Ascending aorta (tissue), 2 donors: Measurements from ENCODE around the gene TMEM183A. TPM values are rescaled to one million over a fixed set of nuclear protein-coding genes. Genes with fewer than 3 reads are reported as not detected.

Source experiments
- DNase-seq, 2 donors: peaks; one replicate each; pipeline ENCODE4 v3.0.0-alpha.2; 2019; ENCODE audit warnings: low spot score in 2 of 2
- H3K27ac ChIP-seq, 2 donors: fragments of 200-600 bp; sonication (generic); one replicate each; pipeline ENCODE4 v1.5.1; 2016 to 2017; ENCODE audit warnings: mild to moderate bottlenecking in 1 of 2
- H3K27me3 ChIP-seq: fragments of 200-600 bp; sonication (generic); one replicate; pipeline ENCODE4 v1.5.1; 2017
- H3K36me3 ChIP-seq, 2 donors: fragments of 200-600 bp; sonication (generic); one replicate each; pipeline ENCODE4 v1.5.1; 2016
- H3K4me1 ChIP-seq, 2 donors: fragments of 200-600 bp; sonication (generic); one replicate each; pipeline ENCODE4 v1.5.1; 2016 to 2017; ENCODE audit warnings: mild to moderate bottlenecking in 1 of 2
- H3K4me3 ChIP-seq, 2 donors: fragments of 200-600 bp; sonication (generic); one replicate each; pipeline ENCODE4 v1.5.1; 2016 to 2017; ENCODE audit warnings: mild to moderate bottlenecking in 1 of 2
- H3K9me3 ChIP-seq, 2 donors: fragments of 200-600 bp; sonication (generic); one replicate each; pipeline ENCODE4 v1.5.1; 2016
- CTCF ChIP-seq, 3 experiments: fragments of 200-600 bp in 2 of 3; fragments of 450-650 bp in 1 of 3; sonication (generic) in 2 of 3; IDR thresholded peaks; one replicate each; pipeline ENCODE4 v1.5.1; 2016 to 2019; ENCODE audit warnings: antibody characterized with exemption in 3 of 3, mild to moderate bottlenecking in 1 of 3, moderate library complexity in 1 of 3
- intact Hi-C: fragments of 100-400 bp; cut with DNase I; formaldehyde crosslinking; loops from one replicate; pipeline ENCODE4 v1.15.1; 2023
- total RNA-seq: library from RNA; depleted of rRNA; stranded (reverse); fragments of >200 nt; gene quantifications from one replicate; pipeline ENCODE4 v1.1.0, GENCODE V29; 2016

TMEM183A gene
- total RNA-seq, 1 donor from 2014 or later, result 44.6 TPM

GRCh38 chr1:202968351-202968750 lies 38.8 kb upstream of the TMEM183A start:
- Histone ChIP-seq H3K4me3 (peak overlapping the region in 1 of 2 donors; percentile 99), H3K36me3 (peaks cover 3 to 14% of the 10 kb centered on the region in 2 donors), H3K27me3 (no peaks in the 10 kb centered on the region), H3K4me1 (peaks cover 4 to 19% of the 10 kb centered on the region in 2 donors), H3K9me3 (no peaks in the 10 kb centered on the region), H3K27ac (peak overlapping the region; percentile 94 to 99)
- no peak for TF ChIP-seq CTCF (IDR thresholded peaks at IDR 0.05)
- intact Hi-C loops, result loop anchor here (5.0 kb wide), 1 partner anchor 106 kb away; no protein-coding TSS in a partner anchor
- DNase-seq, result no peak

DNA sequence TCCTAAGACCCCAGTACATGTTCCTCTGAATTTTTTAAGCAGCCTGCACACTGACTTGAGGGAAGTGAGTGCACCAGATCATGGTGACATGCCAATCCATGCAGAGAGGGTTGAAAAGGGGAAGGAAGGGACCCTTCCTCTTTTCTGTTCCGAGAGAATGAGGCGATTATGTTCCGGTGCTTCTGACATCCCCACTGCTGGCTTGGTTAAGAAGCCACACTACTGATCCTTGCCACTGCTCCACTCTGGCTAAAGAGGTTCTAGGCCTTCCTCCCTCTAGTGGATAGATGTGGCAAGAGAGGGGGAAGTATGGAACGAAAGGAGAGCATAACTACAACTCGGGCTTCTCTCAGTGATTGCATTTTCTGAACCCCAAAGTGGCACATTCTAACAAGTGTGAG lies 38.3 kb upstream of the TMEM183A start:
- peak; percentile 42 to 54 (median 46) for TF ChIP-seq CTCF (IDR thresholded peaks at IDR 0.05)
- peaks cover 4 to 19% of the 10 kb centered on the region in 2 donors for H3K4me1 ChIP-seq
- DNase-seq, result peak; percentile 41 to 76
- H3K27me3 ChIP-seq, result no peaks in the 10 kb centered on the region
- intact Hi-C loops, result loop anchor here (5.0 kb wide), 1 partner anchor 107 kb away; no protein-coding TSS in a partner anchor
- H3K9me3 ChIP-seq, result no peaks in the 10 kb centered on the region
- H3K27ac ChIP-seq, result peak overlapping the region; percentile 94 to 99
- H3K36me3 ChIP-seq, result peaks cover 0 to 8% of the 10 kb centered on the region in 2 donors
- peak overlapping the region in 1 of 2 donors; percentile 99 for H3K4me3 ChIP-seq

GRCh38 chr1:202972046-202972445 lies 35.1 kb upstream of the TMEM183A start:
- no peaks in the 10 kb centered on the region for H3K27me3 ChIP-seq
- no peaks in the 10 kb centered on the region for H3K36me3 ChIP-seq
- intact Hi-C loops, result no loop called here
- no peak for DNase-seq
- no peak for TF ChIP-seq CTCF (IDR thresholded peaks at IDR 0.05)
- no peak overlapping the region for H3K27ac ChIP-seq
- no peaks in the 10 kb centered on the region for H3K9me3 ChIP-seq
- H3K4me3 ChIP-seq, result no peak overlapping the region
- peaks cover 0 to 9% of the 10 kb centered on the region in 2 donors for H3K4me1 ChIP-seq

DNA sequence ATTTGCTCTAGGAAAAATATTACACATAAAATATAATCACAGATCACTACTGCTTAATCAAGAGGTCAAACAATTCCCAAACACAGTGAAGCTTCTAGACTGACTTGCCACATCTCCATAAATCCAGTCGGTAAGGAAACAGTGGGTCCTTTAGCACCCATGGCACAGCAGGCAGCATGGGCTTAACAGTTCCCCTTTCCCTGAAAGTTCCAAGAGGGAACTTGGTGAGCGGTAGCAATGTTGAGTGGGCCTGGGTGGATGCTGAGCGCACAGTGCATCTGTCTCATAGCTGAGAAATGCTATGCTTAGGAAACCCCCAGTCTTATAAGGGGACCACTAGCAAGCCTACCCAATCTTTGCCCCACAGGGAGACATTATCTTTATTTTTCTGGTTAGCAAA lies 32.3 kb upstream of the TMEM183A start:
- DNase-seq, result no peak
- H3K27ac ChIP-seq, result no peak overlapping the region
- TF ChIP-seq CTCF (IDR thresholded peaks at IDR 0.05), result no peak
- H3K4me1 ChIP-seq, result no peaks in the 10 kb centered on the region
- H3K4me3 ChIP-seq, result no peak overlapping the region
- intact Hi-C loops, result no loop called here
- H3K27me3 ChIP-seq, result no peaks in the 10 kb centered on the region
- H3K36me3 ChIP-seq, result no peaks in the 10 kb centered on the region
- no peaks in the 10 kb centered on the region for H3K9me3 ChIP-seq

- intact Hi-C loops, result no loop called here
- Histone ChIP-seq H3K27ac (no peak overlapping the region), H3K4me1 (no peaks in the 10 kb centered on the region), H3K4me3 (no peak overlapping the region), H3K27me3 (no peaks in the 10 kb centered on the region), H3K9me3 (no peaks in the 10 kb centered on the region), H3K36me3 (no peaks in the 10 kb centered on the region)
- DNase-seq, result no peak
- TF ChIP-seq CTCF (IDR thresholded peaks at IDR 0.05), result no peak
These were observed 30.5 kb upstream of the TMEM183A start for GRCh38 chr1:202976633-202977032.

- intact Hi-C loops, result no loop called here
- no peaks in the 10 kb centered on the region for H3K27me3 ChIP-seq
- no peaks in the 10 kb centered on the region for H3K9me3 ChIP-seq
- no peak overlapping the region for H3K4me3 ChIP-seq
- no peaks in the 10 kb centered on the region for H3K36me3 ChIP-seq
- no peaks in the 10 kb centered on the region for H3K4me1 ChIP-seq
- TF ChIP-seq CTCF (IDR thresholded peaks at IDR 0.05), result no peak
- H3K27ac ChIP-seq, result no peak overlapping the region
- no peak for DNase-seq
These were observed 27.7 kb upstream of the TMEM183A start for GRCh38 chr1:202979459-202979858.
